ENCODE data around the gene ATP6V0A4.
A peak's percentile ranks its signal among the peaks of the same experiment; 100 is the strongest.
"Not testable (repeated sequence)": the region's sequence is repeated elsewhere in the genome, so short reads cannot be mapped to it uniquely, and the experiment has no call there.

Gene ATP6V0A4

GRCh38 chr7:138801256-138801655 lies 3.3 kb upstream of the ATP6V0A4 start:
- no peak for DNase-seq

- no peak for DNase-seq
Measured at GRCh38 chr7:138799336-138800000, 1.5 kb upstream of the ATP6V0A4 start.

GRCh38 chr7:138798836-138799235 lies 840 bp upstream of the ATP6V0A4 start:
- no peak for DNase-seq

GRCh38 chr7:138797046-138797445 lies 950 bp downstream of the ATP6V0A4 start:
- not testable (repeated sequence) for DNase-seq

- DNase-seq: no peak
Measured at GRCh38 chr7:138796038-138796615, 1.9 kb downstream of the ATP6V0A4 start.

- DNase-seq: no peak
Measured at GRCh38 chr7:138785587-138786437, 12.2 kb downstream of the ATP6V0A4 start.

- no peak for DNase-seq
Measured at GRCh38 chr7:138784692-138785091, 13.3 kb downstream of the ATP6V0A4 start.

GRCh38 chr7:138781004-138781403 lies 17.0 kb downstream of the ATP6V0A4 start:
- no peak for DNase-seq

GRCh38 chr7:138776166-138776833 lies 21.7 kb downstream of the ATP6V0A4 start:
- no peak for DNase-seq

- no peak for DNase-seq
Measured at GRCh38 chr7:138773817-138774216, 24.2 kb downstream of the ATP6V0A4 start.

- DNase-seq: no peak
Measured at GRCh38 chr7:138773176-138773575, 24.8 kb downstream of the ATP6V0A4 start.

GRCh38 chr7:138770904-138771303 lies 27.1 kb downstream of the ATP6V0A4 start:
- DNase-seq: no peak

GRCh38 chr7:138768241-138768640 lies 29.8 kb downstream of the ATP6V0A4 start:
- DNase-seq: no peak

GRCh38 chr7:138756591-138757242 lies 41.3 kb downstream of the ATP6V0A4 start:
- DNase-seq: no peak

- DNase-seq: no peak
Measured at GRCh38 chr7:138755842-138756590, 42.0 kb downstream of the ATP6V0A4 start.

- DNase-seq: no peak
Measured at GRCh38 chr7:138755331-138755747, 42.7 kb downstream of the ATP6V0A4 start.

GRCh38 chr7:138753610-138754009 lies 44.4 kb downstream of the ATP6V0A4 start:
- no peak for DNase-seq

- no peak for DNase-seq
Measured at GRCh38 chr7:138753150-138753518, 44.9 kb downstream of the ATP6V0A4 start.

- peak; percentile 40 to 86 (median 71) for DNase-seq
Measured at GRCh38 chr7:138752518-138753149, 45.4 kb downstream of the ATP6V0A4 start.

- no peak for DNase-seq
Measured at GRCh38 chr7:138750901-138751464, 47.0 kb downstream of the ATP6V0A4 start.

GRCh38 chr7:138750473-138750872 lies 47.5 kb downstream of the ATP6V0A4 start:
- no peak for DNase-seq
